T-helper 17 cell (primary cell): Measurements from ENCODE around the gene SCAF4. TPM values are rescaled to one million over a fixed set of nuclear protein-coding genes. Genes with fewer than 3 reads are reported as not detected.
"Not testable (repeated sequence)": the region's sequence is repeated elsewhere in the genome, so short reads cannot be mapped to it uniquely, and the experiment has no call there.

ENCODE experiments used
- ATAC-seq: fragments of 150-1000 bp; cut with Tn5 transposase; 2 replicates; pipeline ENCODE4 v1.10.0; 2021; ENCODE audit warnings: mild to moderate bottlenecking, moderate library complexity
- DNase-seq, 3 donors: peaks; one replicate each; pipeline versions ENCODE4 v3.0.0 to v3.0.0-alpha.2; 2020 to 2021
- H3K9me3 ChIP-seq: one replicate; pipeline ENCODE4 v1.7.0; 2013; ENCODE audit warnings: low read length, mild to moderate bottlenecking; ENCODE audit not compliant: control insufficient read depth, poor library complexity, severe bottlenecking
- H3K27ac Mint-ChIP-seq: one replicate; pipeline ENCODE4 v1.8.0; 2022; ENCODE audit warnings: mild to moderate bottlenecking, moderate library complexity, mixed read lengths
- H3K27me3 Mint-ChIP-seq: one replicate; pipeline ENCODE4 v1.8.0; 2022; ENCODE audit warnings: mixed read lengths
- H3K36me3 Mint-ChIP-seq: one replicate; pipeline ENCODE4 v1.8.0; 2022; ENCODE audit warnings: low read depth, mixed read lengths
- H3K4me1 Mint-ChIP-seq: one replicate; pipeline ENCODE4 v1.8.0; 2022; ENCODE audit warnings: mild to moderate bottlenecking, mixed read lengths
- H3K4me3 Mint-ChIP-seq: one replicate; pipeline ENCODE4 v1.8.0; 2022; ENCODE audit warnings: mild to moderate bottlenecking, moderate library complexity, mixed read lengths
- total RNA-seq, 4 donors: library from RNA in 2 of 4; stranded (reverse) in 2 of 4; gene quantifications; one replicate each; pipeline ENCODE4 v1.2.3 and lab custom pipeline; 2022 to 2026

Gene SCAF4
- total RNA-seq, 2 donors from 2014 or later: 53.8 to 61.3 TPM

DNA sequence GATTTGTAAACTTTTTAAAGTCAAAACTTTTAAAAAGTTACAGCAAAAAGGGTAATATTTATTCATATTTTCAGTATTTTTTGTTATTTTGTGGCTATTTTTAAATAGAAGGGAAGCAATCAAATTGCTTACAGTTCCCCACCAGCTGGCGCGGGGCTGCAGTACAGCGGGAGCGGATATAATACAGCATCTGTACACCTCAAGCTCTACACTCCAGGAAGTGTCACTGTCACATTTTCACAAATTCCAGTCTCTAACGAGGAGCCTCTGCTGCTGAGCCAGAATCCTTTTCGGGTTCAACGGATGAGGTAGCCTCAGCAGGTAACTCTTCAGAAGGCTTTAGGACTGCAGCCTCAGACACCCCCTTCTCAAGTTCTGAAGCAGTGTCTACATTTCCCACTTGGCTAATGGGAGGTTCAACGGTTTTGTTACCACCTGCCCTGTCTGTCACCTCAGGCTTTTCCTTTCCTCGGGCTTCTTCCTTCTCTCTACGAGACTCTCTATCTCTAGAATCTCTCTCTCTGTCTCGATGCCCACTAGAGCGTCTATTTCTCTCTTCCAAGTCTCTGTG lies 60.7 kb downstream of the SCAF4 start:
- H3K4me1 Mint-ChIP-seq: peaks cover 32% of the 10 kb centered on the region
- no peak overlapping the region for H3K4me3 Mint-ChIP-seq
- no peaks in the 10 kb centered on the region for H3K9me3 ChIP-seq
- H3K27ac Mint-ChIP-seq: peak overlapping the region; percentile 10
- H3K36me3 Mint-ChIP-seq: peaks cover 5% of the 10 kb centered on the region
- DNase-seq (no peak), ATAC-seq (no peak)
- H3K27me3 Mint-ChIP-seq: no peaks in the 10 kb centered on the region

DNA sequence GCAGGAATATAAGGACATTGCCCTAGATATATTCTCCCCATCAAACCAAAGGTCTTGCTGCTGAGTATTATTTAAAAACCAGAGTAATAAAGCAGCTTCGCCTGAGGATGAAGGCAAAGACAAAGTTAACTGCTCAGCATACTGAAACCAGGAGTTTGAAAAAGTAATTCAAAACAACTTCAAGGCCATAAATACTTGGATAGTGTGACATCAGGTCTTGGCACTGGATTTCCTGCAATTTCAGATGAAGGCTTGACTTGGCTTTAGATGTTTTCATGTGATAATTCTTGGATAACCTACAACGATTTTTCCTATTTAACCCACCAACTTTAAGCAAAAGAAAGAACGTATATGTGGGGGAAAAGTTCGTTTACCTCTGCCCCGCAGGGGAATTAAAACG lies 61.8 kb downstream of the SCAF4 start:
- Mint-ChIP-seq H3K36me3 (peaks cover 5% of the 10 kb centered on the region), H3K27me3 (no peaks in the 10 kb centered on the region), H3K4me3 (no peak overlapping the region), H3K27ac (peak overlapping the region; percentile 16), H3K4me1 (peaks cover 38% of the 10 kb centered on the region)
- DNase-seq (no peak), ATAC-seq (no peak)
- H3K9me3 ChIP-seq: no peaks in the 10 kb centered on the region

DNA sequence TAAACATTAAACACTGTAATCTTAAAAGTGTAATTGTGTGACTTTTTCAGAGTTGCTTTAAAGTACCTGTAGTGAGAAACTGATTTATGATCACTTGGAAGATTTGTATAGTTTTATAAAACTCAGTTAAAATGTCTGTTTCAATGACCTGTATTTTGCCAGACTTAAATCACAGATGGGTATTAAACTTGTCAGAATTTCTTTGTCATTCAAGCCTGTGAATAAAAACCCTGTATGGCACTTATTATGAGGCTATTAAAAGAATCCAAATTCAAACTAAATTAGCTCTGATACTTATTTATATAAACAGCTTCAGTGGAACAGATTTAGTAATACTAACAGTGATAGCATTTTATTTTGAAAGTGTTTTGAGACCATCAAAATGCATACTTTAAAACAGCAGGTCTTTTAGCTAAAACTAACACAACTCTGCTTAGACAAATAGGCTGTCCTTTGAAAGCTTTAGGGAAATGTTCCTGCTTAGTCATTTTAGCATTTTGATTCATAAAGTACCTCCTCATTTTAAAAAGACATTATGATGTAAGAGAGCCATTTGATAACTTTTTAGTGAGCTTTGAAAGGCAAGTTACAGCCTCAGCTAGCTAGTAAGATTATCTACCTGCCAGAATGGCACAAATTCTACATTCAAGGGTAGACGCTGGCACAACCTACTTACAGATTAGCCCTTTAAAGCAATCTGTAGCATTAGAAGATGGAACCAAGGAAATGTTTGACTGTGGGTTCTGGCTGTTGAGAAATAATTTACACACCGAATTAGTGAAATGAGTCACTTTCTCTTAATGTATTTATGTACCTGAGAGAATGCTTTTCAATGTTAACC lies 63.0 kb downstream of the SCAF4 start:
- no peak for ATAC-seq
- no peak for DNase-seq
- Mint-ChIP-seq H3K36me3 (peaks cover 6% of the 10 kb centered on the region), H3K4me3 (peak overlapping the region; percentile 9), H3K4me1 (peaks cover 44% of the 10 kb centered on the region), H3K27ac (peak overlapping the region; percentile 94), H3K27me3 (no peaks in the 10 kb centered on the region)
- no peaks in the 10 kb centered on the region for H3K9me3 ChIP-seq

DNA sequence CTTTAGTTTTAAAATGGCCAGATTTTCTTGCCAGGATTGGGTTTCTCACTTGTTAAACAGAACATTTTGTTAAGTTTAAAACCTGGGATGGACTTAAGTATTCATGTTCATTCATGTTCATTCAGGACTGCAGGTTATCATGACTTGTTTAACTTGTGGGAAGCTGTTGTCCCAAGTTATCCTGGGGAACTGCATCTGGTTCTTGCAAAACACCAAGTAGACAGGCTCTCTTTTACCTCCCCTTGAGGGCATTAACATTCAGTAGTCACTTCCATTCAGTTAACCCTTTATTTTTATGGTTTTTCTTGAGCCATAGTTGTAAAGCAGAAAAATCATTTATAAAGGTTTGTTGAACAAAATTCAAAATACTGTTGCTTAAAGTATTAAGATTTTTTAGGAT lies 64.3 kb downstream of the SCAF4 start:
- no peak for DNase-seq
- Mint-ChIP-seq H3K36me3 (peaks cover 6% of the 10 kb centered on the region), H3K4me1 (peaks cover 36% of the 10 kb centered on the region), H3K27me3 (no peaks in the 10 kb centered on the region), H3K27ac (peak overlapping the region; percentile 94), H3K4me3 (no peak overlapping the region)
- no peak for ATAC-seq
- H3K9me3 ChIP-seq: no peaks in the 10 kb centered on the region

DNA sequence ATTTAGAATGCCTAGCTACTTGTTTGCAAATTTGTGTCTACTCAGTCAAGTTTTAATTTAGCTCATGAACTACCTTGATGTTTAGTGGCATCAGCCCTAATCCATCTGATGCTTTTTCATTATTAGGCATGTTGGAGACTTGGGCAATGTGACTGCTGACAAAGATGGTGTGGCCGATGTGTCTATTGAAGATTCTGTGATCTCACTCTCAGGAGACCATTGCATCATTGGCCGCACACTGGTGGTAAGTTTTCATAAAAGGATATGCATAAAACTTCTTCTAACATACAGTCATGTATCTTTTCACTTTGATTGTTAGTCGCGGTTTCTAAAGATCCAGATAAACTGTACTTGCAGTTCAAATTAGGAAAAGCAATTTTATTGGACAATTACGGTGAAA lies 64.8 kb downstream of the SCAF4 start:
- DNase-seq (no peak), ATAC-seq (no peak)
- no peaks in the 10 kb centered on the region for H3K9me3 ChIP-seq
- H3K4me3 Mint-ChIP-seq: peak overlapping the region; percentile 25
- H3K4me1 Mint-ChIP-seq: peaks cover 39% of the 10 kb centered on the region
- H3K36me3 Mint-ChIP-seq: peaks cover 6% of the 10 kb centered on the region
- H3K27ac Mint-ChIP-seq: peak overlapping the region; percentile 94
- H3K27me3 Mint-ChIP-seq: no peaks in the 10 kb centered on the region

DNA sequence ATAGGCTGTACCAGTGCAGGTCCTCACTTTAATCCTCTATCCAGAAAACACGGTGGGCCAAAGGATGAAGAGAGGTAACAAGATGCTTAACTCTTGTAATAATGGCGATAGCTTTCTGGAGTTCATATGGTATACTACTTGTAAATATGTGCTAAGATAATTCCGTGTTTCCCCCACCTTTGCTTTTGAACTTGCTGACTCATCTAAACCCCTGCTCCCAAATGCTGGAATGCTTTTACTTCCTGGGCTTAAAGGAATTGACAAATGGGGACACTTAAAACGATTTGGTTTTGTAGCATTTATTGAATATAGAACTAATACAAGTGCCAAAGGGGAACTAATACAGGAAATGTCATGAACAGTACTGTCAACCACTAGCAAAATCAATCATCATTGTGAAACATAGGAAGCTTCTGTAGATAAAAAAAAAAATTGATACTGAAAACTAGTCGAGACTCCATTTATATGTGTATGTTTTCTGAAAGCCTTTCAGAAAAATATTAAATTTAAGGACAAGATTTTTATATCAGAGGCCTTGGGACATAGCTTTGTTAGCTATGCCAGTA lies 65.4 kb downstream of the SCAF4 start:
- Mint-ChIP-seq H3K4me1 (peaks cover 43% of the 10 kb centered on the region), H3K27me3 (no peaks in the 10 kb centered on the region), H3K27ac (peak overlapping the region; percentile 94), H3K4me3 (peak overlapping the region; percentile 87), H3K36me3 (peaks cover 5% of the 10 kb centered on the region)
- H3K9me3 ChIP-seq: no peaks in the 10 kb centered on the region
- DNase-seq: no peak
- ATAC-seq: no peak

DNA sequence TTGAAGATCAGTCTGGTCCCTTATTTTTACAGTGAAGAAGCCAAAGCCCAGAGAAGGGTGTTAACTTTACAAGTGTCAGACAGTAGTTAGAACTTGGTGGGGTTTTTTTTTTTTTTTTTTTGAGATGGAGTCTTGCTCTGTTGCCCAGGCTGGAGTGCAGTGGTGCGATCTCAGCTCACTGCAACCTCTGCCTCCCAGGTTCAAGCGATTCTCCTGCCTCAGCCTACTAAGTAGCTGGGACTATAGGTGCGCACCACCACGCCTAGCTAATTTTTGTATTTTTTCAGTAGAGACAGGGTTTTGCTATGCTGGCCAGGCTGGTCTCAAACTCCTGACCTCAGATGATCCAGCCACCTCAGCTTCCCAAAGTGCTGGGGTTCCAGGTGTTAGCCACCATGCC lies 66.0 kb downstream of the SCAF4 start:
- not testable (repeated sequence) for H3K27me3 Mint-ChIP-seq, DNase-seq, H3K9me3 ChIP-seq, ATAC-seq, H3K36me3 Mint-ChIP-seq
- H3K4me3 Mint-ChIP-seq: peak overlapping the region; percentile 87
- H3K27ac Mint-ChIP-seq: peak overlapping the region; percentile 94
- peaks cover 46% of the 10 kb centered on the region for H3K4me1 Mint-ChIP-seq

DNA sequence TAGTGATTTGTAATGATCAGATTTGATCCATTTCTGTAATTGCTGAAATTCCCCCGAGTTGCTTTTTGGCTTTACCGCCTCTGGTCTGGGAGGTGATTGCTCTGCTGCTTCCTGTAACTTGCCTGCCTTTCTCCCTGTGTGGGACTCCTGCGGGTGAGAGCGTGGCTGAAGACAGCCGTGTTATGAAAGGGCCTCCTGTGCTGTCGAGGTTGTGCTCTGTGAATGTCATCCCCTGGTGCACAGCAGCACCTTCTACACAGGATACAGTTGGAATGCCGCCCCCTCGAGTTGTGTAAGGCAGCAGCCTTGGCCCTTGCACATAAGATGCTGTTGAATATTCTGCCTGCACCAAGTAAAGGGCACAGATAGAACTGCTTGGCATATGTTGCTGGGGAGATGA lies 66.5 kb downstream of the SCAF4 start:
- peak overlapping the region; percentile 87 for H3K4me3 Mint-ChIP-seq

DNA sequence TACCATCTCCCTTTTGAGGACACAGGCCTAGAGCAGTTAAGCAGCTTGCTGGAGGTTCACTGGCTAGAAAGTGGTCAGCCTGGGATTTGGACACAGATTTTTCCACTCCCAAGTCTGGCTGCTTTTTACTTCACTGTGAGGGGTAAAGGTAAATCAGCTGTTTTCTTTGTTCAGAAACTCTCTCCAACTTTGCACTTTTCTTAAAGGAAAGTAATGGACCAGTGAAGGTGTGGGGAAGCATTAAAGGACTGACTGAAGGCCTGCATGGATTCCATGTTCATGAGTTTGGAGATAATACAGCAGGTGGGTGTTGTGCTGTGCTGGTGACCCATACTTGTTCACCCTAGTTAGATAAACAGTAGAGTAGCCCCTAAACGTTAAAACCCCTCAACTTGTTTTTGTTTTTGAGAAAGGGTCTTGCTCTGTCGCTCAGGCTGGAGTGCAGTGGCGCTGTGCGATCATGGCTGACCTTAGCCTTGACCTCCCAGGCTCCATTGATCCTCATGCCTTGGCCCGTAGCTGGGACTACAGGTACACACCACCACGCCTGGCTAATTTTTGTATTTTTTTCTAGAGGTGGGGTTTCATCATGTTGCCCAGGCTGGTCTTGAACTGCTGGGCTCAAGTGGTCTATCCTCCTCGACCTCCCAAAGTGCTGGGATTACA lies 68.2 kb downstream of the SCAF4 start:
- no peaks in the 10 kb centered on the region for H3K27me3 Mint-ChIP-seq

More for the DNA sequence above, 66.5 kb downstream of the SCAF4 start:
- no peaks in the 10 kb centered on the region for H3K27me3 Mint-ChIP-seq
- peaks cover 44% of the 10 kb centered on the region for H3K4me1 Mint-ChIP-seq
- peak; percentile 61 for ATAC-seq
- no peak for DNase-seq
- peaks cover 4% of the 10 kb centered on the region for H3K36me3 Mint-ChIP-seq
- peak overlapping the region; percentile 94 for H3K27ac Mint-ChIP-seq
- H3K9me3 ChIP-seq: no peaks in the 10 kb centered on the region

DNA sequence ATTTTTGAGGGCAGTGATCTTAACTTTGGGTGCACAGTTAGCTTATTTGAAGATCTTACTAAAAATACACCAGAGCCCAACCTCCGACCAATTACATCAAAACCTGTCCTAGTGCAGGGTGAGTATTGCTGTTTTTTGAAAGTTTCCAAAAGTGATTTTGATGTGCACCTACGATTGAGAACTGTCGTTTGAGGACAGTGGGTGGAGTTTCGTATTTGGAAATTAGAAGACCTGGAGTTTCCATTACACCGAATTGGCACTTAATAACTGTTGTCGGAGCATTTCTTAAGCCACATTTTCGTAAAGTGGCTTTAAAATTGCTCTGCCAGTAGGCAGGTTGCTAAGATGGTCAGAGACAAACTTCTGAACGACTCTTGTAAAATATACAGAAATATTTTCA lies 71.3 kb downstream of the SCAF4 start:
- no peaks in the 10 kb centered on the region for H3K27me3 Mint-ChIP-seq
- peak overlapping the region; percentile 90 for H3K27ac Mint-ChIP-seq
- H3K4me1 Mint-ChIP-seq: peaks cover 44% of the 10 kb centered on the region
- H3K9me3 ChIP-seq: no peaks in the 10 kb centered on the region
- H3K4me3 Mint-ChIP-seq: peak overlapping the region; percentile 93
- ATAC-seq (no peak), DNase-seq (no peak)
- peaks cover 5% of the 10 kb centered on the region for H3K36me3 Mint-ChIP-seq

More for the DNA sequence above, 68.2 kb downstream of the SCAF4 start:
- peak overlapping the region; percentile 94 for H3K27ac Mint-ChIP-seq
- peaks cover 8% of the 10 kb centered on the region for H3K36me3 Mint-ChIP-seq
- peak overlapping the region; percentile 53 for H3K4me3 Mint-ChIP-seq
- ATAC-seq (no peak), DNase-seq (no peak)
- H3K9me3 ChIP-seq: no peaks in the 10 kb centered on the region
- H3K4me1 Mint-ChIP-seq: peaks cover 52% of the 10 kb centered on the region

DNA sequence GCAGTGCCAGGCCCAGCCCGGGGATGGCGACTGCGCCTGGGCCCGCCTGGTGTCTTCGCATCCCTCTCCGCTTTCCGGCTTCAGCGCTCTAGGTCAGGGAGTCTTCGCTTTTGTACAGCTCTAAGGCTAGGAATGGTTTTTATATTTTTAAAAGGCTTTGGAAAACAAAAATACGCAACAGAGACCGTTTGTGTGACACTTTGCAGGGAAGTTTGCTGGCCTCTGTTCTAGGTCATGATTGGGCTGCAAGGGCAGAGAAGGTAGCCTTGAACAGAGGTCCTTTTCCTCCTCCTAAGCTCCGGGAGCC lies 71.7 kb downstream of the SCAF4 start:
- Mint-ChIP-seq H3K4me3 (peak overlapping the region; percentile 93), H3K27ac (peak overlapping the region; percentile 90)
- ATAC-seq: peak; percentile 16

DNA sequence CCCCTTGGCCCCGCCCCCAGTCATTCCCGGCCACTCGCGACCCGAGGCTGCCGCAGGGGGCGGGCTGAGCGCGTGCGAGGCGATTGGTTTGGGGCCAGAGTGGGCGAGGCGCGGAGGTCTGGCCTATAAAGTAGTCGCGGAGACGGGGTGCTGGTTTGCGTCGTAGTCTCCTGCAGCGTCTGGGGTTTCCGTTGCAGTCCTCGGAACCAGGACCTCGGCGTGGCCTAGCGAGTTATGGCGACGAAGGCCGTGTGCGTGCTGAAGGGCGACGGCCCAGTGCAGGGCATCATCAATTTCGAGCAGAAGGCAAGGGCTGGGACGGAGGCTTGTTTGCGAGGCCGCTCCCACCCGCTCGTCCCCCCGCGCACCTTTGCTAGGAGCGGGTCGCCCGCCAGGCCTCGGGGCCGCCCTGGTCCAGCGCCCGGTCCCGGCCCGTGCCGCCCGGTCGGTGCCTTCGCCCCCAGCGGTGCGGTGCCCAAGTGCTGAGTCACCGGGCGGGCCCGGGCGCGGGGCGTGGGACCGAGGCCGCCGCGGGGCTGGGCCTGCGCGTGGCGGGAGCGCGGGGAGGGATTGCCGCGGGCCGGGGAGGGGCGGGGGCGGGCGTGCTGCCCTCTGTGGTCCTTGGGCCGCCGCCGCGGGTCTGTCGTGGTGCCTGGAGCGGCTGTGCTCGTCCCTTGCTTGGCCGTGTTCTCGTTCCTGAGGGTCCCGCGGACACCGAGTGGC lies 72.2 kb downstream of the SCAF4 start, which contains the start of gene SOD1:
Gene SOD1 (plus strand): TSS at position 158 of the 723 bp plus-strand sequence. CDS start 77 bp downstream, at position 235.
- Mint-ChIP-seq H3K4me1 (peaks cover 47% of the 10 kb centered on the region), H3K36me3 (peaks cover 5% of the 10 kb centered on the region), H3K4me3 (peak within 1 kb of the TSS; percentile 98), H3K27ac (peak within 1 kb of the TSS; percentile 90), H3K27me3 (no peaks in the 10 kb centered on the region)
- ATAC-seq (peak; percentile 95), DNase-seq (peak; percentile 96 to 97 (median 97))
- no peaks in the 10 kb centered on the region for H3K9me3 ChIP-seq

More for the DNA sequence above, 71.7 kb downstream of the SCAF4 start:
- Mint-ChIP-seq H3K27me3 (no peaks in the 10 kb centered on the region), H3K36me3 (peaks cover 5% of the 10 kb centered on the region), H3K4me1 (peaks cover 45% of the 10 kb centered on the region)
- H3K9me3 ChIP-seq: no peaks in the 10 kb centered on the region
- DNase-seq: no peak

DNA sequence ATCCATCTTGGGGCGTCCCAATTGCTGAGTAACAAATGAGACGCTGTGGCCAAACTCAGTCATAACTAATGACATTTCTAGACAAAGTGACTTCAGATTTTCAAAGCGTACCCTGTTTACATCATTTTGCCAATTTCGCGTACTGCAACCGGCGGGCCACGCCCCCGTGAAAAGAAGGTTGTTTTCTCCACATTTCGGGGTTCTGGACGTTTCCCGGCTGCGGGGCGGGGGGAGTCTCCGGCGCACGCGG lies 72.7 kb downstream of the SCAF4 start:
- peaks cover 45% of the 10 kb centered on the region for H3K4me1 Mint-ChIP-seq
- H3K27ac Mint-ChIP-seq: peak overlapping the region; percentile 90
- H3K27me3 Mint-ChIP-seq: no peaks in the 10 kb centered on the region
- ATAC-seq (peak; percentile 60), DNase-seq (no peak)
- H3K36me3 Mint-ChIP-seq: peaks cover 4% of the 10 kb centered on the region
- H3K9me3 ChIP-seq: no peaks in the 10 kb centered on the region
- H3K4me3 Mint-ChIP-seq: peak overlapping the region; percentile 98
